ENCODE data around the gene TTC28.

Gene TTC28

GRCh38 chr22:28394513-28395110 is 285.0 kb downstream of the TTC28 start:
- Histone ChIP-seq H3K4me1 (ENCODE audit: control insufficient read depth, insufficient read depth, low read length) (no peaks in the 10 kb centered on the region), H3K4me3 (ENCODE audit: low read depth, low read length) (no peak overlapping the region), H3K36me3 (ENCODE audit: control insufficient read depth in 2 of 2, insufficient read depth in 1 of 2, low read length in 2 of 2) (no peaks in the 10 kb centered on the region), H3K9me3 (ENCODE audit: control insufficient read depth, insufficient read depth, low read depth, low read length) (no peaks in the 10 kb centered on the region), H3K27ac (ENCODE audit: extremely low read depth, low read depth, low read length) (no peak overlapping the region)
- ChIA-PET CTCF (no interaction called here), POLR2A (no interaction called here)
- TF ChIP-seq ZNF623 (tag by site-specific recombination; IDR thresholded peaks at IDR 0.05): no peak
- TF ChIP-seq, protein P1, sequence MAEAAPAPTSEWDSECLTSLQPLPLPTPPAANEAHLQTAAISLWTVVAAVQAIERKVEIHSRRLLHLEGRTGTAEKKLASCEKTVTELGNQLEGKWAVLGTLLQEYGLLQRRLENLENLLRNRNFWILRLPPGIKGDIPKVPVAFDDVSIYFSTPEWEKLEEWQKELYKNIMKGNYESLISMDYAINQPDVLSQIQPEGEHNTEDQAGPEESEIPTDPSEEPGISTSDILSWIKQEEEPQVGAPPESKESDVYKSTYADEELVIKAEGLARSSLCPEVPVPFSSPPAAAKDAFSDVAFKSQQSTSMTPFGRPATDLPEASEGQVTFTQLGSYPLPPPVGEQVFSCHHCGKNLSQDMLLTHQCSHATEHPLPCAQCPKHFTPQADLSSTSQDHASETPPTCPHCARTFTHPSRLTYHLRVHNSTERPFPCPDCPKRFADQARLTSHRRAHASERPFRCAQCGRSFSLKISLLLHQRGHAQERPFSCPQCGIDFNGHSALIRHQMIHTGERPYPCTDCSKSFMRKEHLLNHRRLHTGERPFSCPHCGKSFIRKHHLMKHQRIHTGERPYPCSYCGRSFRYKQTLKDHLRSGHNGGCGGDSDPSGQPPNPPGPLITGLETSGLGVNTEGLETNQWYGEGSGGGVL (tag by site-specific recombination; IDR thresholded peaks at IDR 0.05): no peak

GRCh38 chr22:28381429-28382167 is 298.0 kb downstream of the TTC28 start:
- CTCF ChIA-PET: interaction anchor here (1.2 kb wide), 1 partner anchor 329 kb away, joined by 3 read pairs; no protein-coding TSS in a partner anchor
- POLR2A ChIA-PET: no interaction called here

GRCh38 chr22:28379951-28380350 is 299.7 kb downstream of the TTC28 start:
- Histone ChIP-seq H3K4me3 (ENCODE audit: low read depth, low read length) (no peak overlapping the region), H3K9me3 (ENCODE audit: control insufficient read depth, insufficient read depth, low read depth, low read length) (no peaks in the 10 kb centered on the region), H3K4me1 (ENCODE audit: control insufficient read depth, insufficient read depth, low read length) (peaks cover 4% of the 10 kb centered on the region; the same call in 1 of the 2 replicates), H3K27ac (ENCODE audit: extremely low read depth, low read depth, low read length) (no peak overlapping the region), H3K36me3 (ENCODE audit: control insufficient read depth in 2 of 2, insufficient read depth in 1 of 2, low read length in 2 of 2) (no peaks in the 10 kb centered on the region)
- TF ChIP-seq ZNF837 (tag by site-specific recombination; IDR thresholded peaks at IDR 0.05) (no peak), ZNF148 (tag by site-specific recombination; IDR thresholded peaks at IDR 0.05; ENCODE audit: borderline replicate concordance) (no peak), ZFHX2 (tag by site-specific recombination; conservative IDR thresholded peaks at IDR 0.05) (no peak), ZNF585B (tag by site-specific recombination; IDR thresholded peaks at IDR 0.05) (no peak), ZNF558 (tag by site-specific recombination; IDR thresholded peaks at IDR 0.05) (no peak), SCRT1 (tag by site-specific recombination; IDR thresholded peaks at IDR 0.05; ENCODE audit: borderline replicate concordance) (no peak), ZNF623 (tag by site-specific recombination; IDR thresholded peaks at IDR 0.05) (no peak), ZNF777 (tag by site-specific recombination; IDR thresholded peaks at IDR 0.05; ENCODE audit: borderline replicate concordance) (no peak), ZNF610 (tag by site-specific recombination; IDR thresholded peaks at IDR 0.05; ENCODE audit: borderline replicate concordance) (no peak), ZBTB1 (tag by site-specific recombination; IDR thresholded peaks at IDR 0.05) (no peak)
- TF ChIP-seq, protein P2, sequence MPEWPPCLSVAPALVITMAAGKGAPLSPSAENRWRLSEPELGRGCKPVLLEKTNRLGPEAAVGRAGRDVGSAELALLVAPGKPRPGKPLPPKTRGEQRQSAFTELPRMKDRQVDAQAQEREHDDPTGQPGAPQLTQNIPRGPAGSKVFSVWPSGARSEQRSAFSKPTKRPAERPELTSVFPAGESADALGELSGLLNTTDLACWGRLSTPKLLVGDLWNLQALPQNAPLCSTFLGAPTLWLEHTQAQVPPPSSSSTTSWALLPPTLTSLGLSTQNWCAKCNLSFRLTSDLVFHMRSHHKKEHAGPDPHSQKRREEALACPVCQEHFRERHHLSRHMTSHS (tag by site-specific recombination; IDR thresholded peaks at IDR 0.05): no peak
- ChIA-PET CTCF (no interaction called here), POLR2A (no interaction called here)

More at GRCh38 chr22:28381429-28382167, 298.0 kb downstream of the TTC28 start:
- Histone ChIP-seq H3K9me3 (ENCODE audit: control insufficient read depth, insufficient read depth, low read depth, low read length) (no peaks in the 10 kb centered on the region), H3K36me3 (ENCODE audit: control insufficient read depth in 2 of 2, insufficient read depth in 1 of 2, low read length in 2 of 2) (no peaks in the 10 kb centered on the region), H3K27ac (ENCODE audit: extremely low read depth, low read depth, low read length) (no peak overlapping the region), H3K4me3 (ENCODE audit: low read depth, low read length) (no peak overlapping the region), H3K4me1 (ENCODE audit: control insufficient read depth, insufficient read depth, low read length) (peaks cover 4% of the 10 kb centered on the region; the same call in 1 of the 2 replicates)
- no peak for TF ChIP-seq ZNF664 (tag by site-specific recombination; IDR thresholded peaks at IDR 0.05)
- 0 out of 2 replicates have a peak, but pooled peaks have one; percentile 10 for TF ChIP-seq PRDM10 (tag by site-specific recombination; IDR thresholded peaks at IDR 0.05)
- TF ChIP-seq YY2 (tag by site-specific recombination; IDR thresholded peaks at IDR 0.05): no peak
- TF ChIP-seq ZNF571 (tag by site-specific recombination; IDR thresholded peaks at IDR 0.05): no peak
- TF ChIP-seq ZNF223 (tag by site-specific recombination; IDR thresholded peaks at IDR 0.05): no peak

All from HEK293 (cell line).